Measurements from ENCODE around the gene GPANK1.

GRCh38 chr6:31677955-31678354 is 13.2 kb upstream of the GPANK1 start:
- TF ChIP-seq POLR2AphosphoS5 (IDR thresholded peaks at IDR 0.05; ENCODE audit: low read depth, low read length) (no peak), TAF1 (IDR thresholded peaks at IDR 0.05; ENCODE audit: borderline replicate concordance, insufficient read depth, low read length) (no peak), REST (IDR thresholded peaks at IDR 0.05; ENCODE audit: insufficient read depth in 1 of 2, low read depth in 2 of 2, low read length in 2 of 2) (no peak)
